ENCODE results near the gene PTX3.

Gene PTX3

DNA sequence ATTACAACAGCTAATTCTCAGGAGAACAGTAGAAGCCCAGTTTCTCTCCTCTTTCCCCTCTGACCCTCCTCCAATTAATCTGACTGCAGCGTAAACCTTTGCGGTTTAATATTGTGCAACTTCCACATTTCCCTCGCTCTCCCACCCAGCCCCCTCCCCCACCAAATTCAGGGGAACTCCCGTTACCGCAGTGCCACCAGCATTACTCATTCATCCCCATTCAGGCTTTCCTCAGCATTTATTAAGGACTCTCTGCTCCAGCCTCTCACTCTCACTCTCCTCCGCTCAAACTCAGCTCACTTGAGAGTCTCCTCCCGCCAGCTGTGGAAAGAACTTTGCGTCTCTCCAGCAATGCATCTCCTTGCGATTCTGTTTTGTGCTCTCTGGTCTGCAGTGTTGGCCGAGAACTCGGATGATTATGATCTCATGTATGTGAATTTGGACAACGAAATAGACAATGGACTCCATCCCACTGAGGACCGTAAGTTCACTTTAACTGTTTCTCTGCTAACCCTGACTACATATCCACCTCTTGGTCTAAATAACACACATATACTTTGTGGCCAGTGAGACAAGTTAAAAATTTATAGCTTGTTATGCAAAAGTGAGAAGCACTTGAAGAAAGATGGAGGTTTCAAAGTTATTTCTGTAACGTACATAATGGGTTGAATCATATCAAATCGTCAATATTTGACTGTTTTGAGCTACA lies at the start of gene PTX3:
PTX3 (plus strand) TSS at position 268 of the 709 bp plus-strand sequence; CDS start at position 352, 84 bp downstream.
- no peak for DNase-seq (ENCODE audit: low read depth)

DNA sequence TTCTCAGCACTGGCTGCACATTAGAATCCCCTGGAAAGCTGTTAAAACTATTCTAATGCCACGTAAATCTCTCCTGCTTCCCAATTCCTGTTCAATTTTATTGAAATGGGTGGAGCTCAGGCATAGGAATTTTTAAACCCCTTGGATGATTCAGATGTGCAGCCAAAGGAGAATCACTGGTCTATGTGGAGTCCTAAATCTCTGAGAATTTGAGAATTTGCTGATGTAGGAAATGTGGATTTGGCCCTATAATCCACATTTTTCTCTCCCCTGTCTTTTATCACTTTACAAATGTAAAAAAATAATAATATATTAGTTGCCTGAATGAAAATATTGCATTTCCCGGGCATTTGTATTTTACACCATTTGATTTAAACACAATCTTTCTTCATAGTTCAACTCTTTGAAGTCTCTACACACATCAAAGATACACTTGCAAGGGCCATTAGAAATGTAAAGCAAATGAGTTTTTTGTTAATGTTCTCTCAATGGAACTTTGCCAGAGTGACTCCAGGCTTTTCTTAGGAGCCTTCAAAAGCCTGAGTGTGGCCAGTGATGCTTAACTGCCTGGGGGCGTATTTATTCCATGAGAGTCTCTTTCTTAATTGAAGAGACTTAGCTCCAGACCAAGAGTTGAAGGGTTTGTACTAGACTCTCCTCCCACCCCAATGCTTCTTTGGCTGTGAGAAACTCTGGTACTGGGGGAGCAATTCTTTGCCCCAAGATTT lies 48.8 kb upstream of the PTX3 start:
- DNase-seq (ENCODE audit: low read depth): no peak

DNA sequence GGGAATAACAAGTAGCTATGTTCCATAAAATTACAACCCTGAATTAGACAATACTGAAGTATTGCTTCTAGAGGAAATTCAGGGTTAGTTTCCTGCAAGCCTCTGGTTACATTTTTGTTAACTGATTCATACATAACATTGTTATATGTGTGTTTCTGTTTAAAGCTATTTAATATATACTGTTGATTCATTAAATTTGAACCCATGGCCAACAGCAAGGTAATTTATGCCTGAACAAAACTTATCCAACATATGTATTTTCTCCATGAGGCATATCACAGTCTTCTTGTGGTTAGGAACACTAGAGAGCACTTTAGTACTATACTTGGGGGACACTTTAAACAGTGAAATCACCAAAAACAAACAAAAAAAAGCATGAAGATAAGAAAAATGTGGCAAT lies 47.7 kb upstream of the PTX3 start:
- DNase-seq (ENCODE audit: low read depth): no peak

DNA sequence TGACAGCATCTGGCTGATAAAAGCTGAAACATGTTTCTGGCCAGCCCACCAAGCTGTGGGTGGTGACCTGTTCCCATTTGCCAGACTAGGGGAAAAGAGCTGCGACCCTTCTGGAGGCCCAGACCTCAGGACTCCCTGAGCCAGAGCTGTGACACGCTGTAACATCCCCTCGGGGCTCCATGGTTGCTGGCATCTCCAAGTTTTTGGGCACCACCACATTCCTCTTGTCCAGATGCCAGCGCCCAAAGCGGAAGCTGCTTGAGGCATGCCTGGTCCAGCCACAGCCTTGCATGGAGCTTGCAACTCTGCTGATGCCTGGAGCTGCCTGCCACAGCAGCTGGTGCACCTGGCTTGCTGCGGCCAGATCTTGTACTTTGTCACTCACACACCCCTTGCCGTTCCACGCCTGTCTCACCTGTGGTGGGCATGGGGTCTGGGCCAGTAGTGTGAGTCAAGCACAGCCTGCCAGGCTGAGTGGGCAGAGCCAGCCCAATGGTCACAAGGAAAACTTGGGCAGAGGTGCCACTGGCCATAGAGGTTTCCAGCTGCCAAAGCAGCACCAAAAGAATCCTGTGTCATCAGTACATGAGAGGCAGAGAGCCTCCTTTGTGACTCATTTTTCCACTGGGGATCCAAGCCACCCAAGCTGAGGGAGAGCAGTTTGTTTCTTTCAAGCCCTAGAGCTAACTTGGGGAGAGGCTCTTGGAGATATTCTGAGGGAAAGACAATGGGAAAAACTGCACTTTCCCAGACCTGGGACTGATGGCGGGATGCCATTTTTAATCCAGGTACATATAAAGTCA lies 45.7 kb upstream of the PTX3 start:
- no peak for DNase-seq (ENCODE audit: low read depth)

DNA sequence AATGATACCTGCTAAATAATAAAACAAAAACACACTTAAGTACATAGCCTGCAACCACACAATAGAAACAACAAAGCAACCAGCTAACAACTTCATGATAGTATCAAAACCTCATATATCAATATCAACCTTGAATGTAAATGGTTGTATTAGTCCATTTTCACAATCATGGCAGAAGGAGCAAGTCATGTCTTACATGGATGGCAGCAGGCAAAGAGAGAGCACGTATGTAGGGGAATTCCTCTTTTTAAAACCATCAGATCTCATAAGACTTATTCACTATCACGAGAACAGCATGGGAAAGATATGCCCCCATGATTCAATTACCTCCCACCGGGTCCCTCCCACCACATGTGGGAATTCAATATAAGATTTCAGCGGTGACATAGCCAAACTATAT lies 44.5 kb upstream of the PTX3 start:
- DNase-seq (ENCODE audit: low read depth): no peak

DNA sequence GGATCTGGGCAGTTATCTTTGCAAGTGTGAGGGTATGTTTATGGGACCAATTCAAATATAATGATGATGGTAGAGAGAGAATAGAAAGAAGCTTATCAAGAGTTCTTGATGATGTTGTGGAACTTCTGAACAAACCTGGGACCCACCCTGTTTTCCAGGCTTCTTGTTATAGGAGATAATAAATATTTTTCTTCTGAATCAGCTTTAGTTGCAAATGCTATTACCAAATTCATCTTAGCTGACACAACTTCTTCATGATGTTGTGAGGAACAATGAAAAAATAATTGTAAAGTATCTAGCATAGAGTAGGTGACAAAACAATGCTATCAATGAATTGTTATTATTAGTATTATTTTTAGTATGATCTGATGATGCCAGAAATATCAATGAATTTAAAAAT lies 43.5 kb upstream of the PTX3 start:
- no peak for DNase-seq (ENCODE audit: low read depth)

DNA sequence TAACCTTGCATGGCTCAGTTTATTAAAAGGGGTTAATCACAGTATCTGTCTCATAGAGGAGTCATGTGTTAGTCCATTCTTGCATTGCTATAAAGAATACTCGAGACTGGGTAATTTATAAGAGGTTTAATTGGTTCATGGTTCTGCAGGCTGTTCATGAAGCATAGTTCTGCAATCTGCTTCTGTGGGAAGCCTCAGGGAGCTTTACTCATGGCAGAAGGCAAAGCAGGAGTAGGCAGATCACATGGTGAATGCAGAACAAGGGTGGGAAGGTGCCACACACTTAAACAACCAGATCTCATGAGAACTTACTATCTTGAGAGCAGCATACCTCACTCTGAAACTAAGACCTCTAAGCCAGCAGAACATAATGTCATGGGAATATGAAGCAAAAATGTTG lies 42.2 kb upstream of the PTX3 start:
- DNase-seq (ENCODE audit: low read depth): no peak

DNA sequence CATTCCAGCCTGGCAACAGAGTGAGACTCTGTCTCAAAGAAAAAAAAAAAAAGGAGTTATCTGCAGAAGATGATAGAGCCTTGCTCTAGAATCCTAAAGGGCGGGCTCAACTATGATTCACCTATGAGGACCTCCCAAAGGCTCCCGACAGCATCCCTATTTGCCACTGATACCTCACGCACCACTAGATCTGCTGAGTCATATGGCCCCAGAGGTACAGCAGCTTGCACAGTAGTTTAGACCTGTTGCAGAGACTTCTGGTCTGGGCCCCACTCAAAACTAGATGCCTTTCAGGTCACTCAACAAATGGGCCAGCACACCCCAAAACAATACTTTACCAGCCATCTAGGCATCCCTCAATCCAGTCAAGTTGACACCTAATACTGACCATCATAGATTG lies 38.1 kb upstream of the PTX3 start:
- DNase-seq (ENCODE audit: low read depth): no peak

DNA sequence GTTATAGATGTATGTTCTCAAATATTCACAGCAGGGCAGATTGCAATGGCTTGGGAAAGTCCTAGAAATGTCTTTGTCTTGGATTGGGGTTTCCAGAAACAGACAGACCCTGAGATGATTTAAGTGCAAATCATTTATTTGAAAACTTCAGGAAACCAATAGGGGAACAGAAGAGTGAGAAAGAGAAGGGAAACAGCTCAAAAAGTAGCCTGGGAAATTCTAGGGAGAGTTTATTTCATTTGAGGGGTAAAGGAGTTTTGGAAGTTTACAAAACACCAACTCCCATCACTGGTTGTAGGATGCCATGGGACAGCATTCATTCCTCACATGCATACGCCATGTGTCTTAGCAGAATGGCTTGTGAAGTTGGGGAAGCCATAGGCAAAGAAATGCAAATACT lies 32.3 kb upstream of the PTX3 start:
- DNase-seq (ENCODE audit: low read depth): no peak

DNA sequence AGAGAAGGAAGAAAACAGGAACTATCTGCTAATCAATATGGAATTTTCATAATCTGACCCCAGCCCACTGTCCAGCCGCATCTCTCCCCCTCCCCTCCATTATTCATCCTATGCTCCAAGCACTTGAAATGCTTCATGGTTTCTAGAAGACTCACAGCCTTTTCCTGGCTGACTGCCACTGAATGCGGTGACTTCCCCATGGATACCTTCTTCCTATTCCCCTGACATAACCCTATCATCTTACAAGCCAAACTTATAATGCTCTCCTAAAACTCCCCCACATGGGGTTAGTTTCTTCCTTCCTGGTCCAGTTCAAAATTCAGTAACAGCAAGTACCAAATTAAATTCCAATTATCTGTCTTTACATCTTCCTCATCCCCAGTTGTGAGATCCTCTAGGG lies 31.2 kb upstream of the PTX3 start:
- no peak for DNase-seq (ENCODE audit: low read depth)

DNA sequence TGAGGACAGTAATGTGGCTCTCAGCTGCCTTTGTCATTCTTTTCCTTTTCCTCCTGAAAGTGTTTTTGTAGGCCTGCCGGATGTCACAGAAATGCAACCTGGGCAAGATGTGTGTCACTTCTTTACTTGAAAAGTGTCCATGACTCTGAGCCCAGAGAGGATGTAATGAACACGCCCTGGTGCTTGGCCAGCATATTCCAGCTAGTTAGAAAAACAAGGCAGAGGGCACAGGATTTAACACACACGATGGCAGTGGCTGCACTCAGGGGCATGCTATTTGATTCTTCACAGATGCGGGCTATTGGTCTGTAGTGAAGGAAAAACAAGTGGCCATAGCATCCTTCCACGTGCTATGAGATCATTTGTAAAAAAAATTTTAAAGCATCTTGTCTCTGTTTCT lies 30.3 kb upstream of the PTX3 start:
- DNase-seq (ENCODE audit: low read depth): no peak

DNA sequence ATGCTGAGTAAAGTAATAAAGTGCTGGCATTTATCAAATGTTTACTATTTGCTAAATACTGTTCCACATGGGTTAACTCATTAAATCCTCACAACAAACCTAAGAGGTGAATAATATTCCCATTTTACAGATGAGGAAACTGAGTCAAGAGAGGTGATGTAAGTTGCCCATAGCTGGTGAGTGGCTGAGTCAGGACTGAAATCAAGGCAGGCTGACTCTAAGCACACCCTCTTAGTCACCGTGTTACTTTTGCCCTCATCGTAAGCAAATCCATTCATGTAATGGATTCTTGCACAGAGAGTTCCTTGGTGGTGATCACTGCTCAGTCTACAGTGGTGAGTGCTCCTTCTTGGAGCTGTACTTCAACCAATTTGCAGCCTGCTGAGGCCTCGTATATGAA lies 28.9 kb upstream of the PTX3 start:
- no peak for DNase-seq (ENCODE audit: low read depth)

DNA sequence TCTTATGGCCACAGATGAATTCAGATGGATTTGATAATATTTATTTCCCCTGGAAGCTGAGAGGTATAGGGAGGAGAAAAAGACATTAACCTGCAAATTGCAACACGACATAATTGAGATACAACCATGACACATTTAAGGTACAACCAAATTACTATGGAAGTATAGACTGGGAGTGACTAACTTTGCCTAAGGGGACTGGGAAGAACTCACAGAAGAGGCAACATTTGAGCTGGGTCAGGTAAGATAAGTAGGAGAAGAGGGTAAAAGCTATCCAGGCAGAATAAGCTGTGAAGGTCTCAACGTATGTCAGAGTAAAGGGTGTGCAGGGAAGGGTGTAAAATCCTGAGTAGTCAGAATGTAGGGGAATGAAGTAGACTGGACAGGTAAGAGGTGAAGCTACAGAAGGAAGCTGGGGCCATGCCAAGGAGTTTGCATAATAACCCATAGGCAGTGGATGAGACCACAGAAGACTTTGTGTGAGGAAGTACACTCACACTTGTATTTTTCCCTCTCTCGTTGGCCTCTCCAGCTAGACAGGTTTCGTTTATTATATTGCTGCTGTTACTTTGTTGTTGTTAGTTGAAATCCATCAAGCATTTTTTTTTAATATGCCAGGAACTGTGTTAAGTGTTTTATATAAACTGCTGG lies 28.0 kb upstream of the PTX3 start:
- no peak for DNase-seq (ENCODE audit: low read depth)

DNA sequence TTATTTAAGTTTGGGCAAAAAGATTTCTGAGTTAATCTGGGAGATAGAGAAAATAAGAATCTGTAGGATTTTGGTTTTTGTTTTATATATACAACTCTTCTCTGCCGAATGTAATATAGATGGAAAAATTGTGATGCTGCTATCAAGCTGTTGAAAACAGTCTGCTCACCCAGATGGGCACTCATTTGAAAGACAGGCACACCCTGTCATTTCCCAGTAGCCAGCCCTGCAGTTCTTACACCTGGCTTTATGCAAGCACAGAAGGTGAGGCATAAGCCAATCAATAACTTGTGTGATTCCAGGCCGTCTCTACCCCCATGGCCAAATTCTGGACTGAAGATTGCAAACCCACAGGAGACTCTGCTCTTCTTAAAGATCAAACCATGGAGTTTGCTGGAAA lies 27.1 kb upstream of the PTX3 start:
- DNase-seq (ENCODE audit: low read depth): no peak

DNA sequence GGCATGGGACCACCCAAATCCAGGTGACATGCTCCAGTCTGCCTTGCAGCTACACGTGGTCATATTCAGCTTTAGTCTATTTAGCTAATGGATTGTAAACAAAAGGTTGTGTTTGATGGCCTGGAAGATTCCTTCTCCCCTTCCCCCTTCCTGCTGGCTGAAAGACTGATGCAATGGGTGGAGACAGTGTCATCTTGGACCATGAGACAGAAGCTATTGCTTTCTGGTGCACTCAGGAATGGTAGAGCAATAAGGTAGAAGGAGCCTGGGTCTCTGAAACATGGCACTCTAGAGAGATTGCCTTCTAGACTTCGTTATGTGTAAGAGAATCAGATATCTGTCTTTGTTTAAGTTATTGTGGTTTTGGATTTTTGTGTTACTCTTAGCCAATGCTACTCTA lies 25.7 kb upstream of the PTX3 start:
- no peak for DNase-seq (ENCODE audit: low read depth)

DNA sequence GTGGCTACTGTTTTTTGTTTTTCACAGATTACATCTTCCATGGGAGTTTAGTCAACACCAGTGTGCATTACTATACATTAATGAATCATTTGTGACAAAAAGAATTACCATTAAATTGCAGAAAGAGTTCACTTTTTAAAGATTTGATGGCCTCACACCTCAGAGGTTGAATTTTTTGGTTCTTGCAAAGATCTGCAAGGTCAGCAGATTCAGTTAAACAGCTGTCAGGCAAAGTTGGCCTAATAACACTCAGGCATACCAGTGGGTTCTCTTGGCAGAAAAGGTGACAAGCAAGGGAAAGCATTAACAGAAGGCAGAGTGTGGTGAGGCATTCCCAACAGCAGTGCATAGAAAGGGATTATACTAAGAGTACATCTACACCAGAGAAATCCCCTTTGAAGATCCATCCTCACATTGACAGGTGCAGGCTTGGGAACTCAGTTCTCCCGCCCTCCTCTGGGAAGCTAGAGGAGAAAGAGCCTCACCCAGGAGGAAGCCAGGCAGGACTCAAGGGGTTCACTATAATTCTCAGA lies 24.3 kb upstream of the PTX3 start:
- DNase-seq (ENCODE audit: low read depth): no peak

DNA sequence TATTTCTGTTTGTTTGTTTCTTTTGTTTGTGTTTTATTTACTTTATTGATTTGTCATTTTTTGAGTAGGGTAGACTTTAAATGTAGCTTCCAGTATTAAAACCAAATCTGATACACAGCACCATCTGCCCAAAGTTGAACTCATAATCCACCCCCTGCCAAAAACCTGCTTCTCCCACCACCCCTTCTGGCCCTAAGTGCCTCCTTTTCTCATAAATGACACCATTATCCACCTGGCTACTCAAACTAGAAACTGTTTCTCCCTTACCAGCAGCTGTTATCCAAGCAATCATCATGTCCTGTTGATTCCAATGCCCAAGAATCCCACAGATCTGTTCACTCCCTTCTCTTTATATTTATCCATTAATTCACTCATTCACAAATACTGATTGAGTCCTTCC lies 21.8 kb upstream of the PTX3 start:
- DNase-seq (ENCODE audit: low read depth): no peak

DNA sequence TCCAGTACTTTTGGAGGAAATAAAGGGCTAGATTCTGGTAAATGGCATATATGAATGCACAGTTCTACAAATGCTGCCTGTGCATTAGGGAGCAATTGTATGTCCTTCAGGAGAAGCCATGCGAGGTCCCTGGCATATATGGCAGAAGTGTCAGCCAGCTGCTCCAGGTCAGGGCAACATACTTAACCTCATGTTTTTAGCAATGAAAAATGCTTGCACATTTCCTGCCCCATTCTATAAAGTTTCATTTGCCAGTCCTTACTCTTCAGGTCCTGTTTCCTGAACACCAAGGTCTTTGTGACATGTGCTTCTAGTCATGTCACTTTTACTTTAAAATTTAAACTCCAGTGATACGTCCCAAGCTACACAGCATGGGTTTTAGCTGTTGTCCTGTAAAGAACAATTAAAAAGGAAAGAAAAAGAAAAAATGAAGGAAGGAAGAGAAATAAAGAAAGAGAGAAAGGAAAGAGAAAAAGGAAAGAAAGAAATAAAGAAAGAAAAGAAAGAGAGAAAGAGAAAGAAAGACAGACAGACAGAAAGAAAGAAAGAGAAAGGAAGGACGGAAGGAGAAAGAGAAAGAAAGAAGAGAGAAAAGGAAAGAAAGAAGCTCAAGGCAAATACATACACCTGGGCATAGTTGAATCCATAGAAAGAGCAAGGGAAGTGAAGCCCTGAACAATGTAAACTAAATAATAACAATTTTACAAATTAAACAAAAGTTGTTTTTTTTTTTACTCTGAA lies 20.1 kb upstream of the PTX3 start:
- no peak for DNase-seq (ENCODE audit: low read depth)

DNA sequence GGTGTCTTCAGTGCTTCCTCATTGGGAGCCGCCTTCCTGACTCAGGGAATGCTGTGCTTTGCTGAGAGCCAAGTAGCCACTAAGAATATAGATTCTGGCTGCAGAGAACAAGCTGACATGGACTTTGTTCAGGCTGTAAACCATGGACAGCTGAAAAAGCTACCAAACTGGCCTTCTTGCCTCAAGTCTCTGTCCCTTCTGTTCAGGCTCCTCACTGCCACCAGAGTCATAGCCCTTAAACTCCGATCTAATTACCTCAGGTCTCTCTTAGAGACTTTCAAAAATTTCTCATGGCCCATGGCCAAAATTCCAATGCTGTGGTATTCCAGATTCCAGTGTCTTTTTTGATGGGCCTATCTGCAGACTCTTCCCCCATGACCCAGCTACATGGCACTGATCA lies 19.4 kb upstream of the PTX3 start:
- DNase-seq (ENCODE audit: low read depth): no peak

DNA sequence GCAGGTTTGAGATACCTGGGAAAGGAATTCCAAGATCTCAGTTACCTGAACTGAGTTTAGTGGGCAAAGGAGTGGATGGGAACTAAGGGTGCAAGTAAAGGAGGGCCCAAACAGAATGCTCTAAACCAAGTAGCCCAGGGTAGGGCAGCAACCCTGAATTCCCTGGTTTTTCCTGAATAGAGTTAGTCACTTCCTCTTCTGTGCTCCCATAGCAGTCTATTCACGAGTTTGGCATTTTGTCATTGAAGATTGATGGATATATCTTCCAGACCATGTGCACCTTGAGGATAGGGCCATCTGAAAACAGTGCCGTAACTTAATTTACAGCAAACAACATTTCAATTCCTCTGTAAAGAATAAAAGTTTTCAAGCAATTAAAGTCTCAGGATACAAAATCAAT lies 18.5 kb upstream of the PTX3 start:
- no peak for DNase-seq (ENCODE audit: low read depth)

DNA sequence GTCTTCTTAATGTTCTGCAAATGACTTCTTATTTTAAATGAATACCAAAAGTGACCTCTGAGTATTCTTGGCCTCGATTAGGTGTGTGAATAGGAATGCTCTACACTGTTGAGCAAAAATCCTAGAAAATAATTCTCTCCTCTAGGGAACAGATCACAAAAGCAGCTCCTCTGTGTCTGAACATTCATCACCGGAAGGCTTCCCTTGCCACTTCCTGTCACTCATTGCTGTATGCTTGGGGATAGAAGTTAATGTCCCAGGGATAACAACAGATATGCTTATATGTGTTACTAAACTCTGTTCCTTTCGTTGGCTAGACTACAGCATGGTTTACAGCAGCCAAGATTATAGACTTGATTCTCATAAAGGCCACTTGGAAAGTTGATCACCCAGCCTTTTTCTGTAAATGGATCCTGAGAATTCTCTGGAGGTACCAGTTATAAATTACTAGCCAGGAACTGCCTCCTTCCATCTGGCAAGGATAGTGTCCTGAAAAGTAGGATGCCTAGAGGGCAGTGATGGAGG lies 16.0 kb upstream of the PTX3 start:
- DNase-seq (ENCODE audit: low read depth): no peak
